ENCODE measurements around the gene PLCH2.

Gene PLCH2

DNA sequence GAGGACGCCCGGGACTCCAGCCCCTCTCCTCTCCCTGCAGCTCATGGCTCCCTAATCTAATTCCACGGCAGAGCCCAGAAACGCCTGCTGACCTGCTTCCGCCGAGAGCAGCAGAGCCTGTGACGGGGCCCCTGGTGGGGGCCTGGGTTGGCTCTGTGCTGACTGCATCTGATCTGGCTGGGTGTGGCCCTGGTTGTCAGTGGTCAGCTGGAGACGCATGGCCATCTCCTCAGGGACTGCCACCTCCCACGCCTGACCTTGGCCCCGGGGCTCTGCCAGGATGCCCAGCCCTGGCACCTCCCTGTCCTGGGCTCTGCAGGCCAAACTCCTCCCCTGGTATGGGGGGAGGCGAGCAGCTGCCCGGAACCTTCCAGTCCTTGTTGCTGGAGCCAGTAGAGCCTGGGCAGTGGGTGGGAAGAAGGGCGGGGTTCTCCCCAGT, 1.1 kb upstream of the PLCH2 start:
- DNase-seq (ENCODE audit: low spot score) = no peak
- in situ Hi-C loops (cut with MboI; ENCODE audit: low pct_unique_long_range_greater_than_20kb, low sequenced_read_pairs, unreplicated experiment) = no loop called here

DNA sequence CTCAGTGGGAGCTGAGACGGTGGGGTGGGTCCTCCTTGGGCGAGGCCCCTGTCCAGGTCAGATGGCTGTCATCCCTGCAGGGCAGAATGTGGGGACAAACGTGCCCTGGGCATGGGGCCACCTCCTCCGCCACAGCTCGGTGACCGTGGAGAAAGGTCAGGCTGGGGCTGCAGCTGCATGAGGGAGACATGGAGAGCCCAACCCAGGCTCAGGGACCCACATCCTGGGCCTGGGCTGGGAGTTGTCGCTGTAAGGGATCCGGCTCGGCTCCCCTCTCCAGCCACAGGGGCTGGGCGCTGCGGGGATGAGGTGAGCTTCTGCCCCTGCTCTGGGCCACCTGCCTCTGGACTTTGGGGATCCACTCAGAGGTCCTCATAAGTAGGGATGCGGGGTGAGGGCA, 518 bp upstream of the PLCH2 start:
- in situ Hi-C loops (cut with MboI; ENCODE audit: low pct_unique_long_range_greater_than_20kb, low sequenced_read_pairs, unreplicated experiment) = no loop called here
- no peak for DNase-seq (ENCODE audit: low spot score)
- TF ChIP-seq, protein P1, sequence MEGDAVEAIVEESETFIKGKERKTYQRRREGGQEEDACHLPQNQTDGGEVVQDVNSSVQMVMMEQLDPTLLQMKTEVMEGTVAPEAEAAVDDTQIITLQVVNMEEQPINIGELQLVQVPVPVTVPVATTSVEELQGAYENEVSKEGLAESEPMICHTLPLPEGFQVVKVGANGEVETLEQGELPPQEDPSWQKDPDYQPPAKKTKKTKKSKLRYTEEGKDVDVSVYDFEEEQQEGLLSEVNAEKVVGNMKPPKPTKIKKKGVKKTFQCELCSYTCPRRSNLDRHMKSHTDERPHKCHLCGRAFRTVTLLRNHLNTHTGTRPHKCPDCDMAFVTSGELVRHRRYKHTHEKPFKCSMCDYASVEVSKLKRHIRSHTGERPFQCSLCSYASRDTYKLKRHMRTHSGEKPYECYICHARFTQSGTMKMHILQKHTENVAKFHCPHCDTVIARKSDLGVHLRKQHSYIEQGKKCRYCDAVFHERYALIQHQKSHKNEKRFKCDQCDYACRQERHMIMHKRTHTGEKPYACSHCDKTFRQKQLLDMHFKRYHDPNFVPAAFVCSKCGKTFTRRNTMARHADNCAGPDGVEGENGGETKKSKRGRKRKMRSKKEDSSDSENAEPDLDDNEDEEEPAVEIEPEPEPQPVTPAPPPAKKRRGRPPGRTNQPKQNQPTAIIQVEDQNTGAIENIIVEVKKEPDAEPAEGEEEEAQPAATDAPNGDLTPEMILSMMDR (IDR thresholded peaks at IDR 0.05; ENCODE audit: extremely low read depth, insufficient read depth, missing control alignments) = no peak

More for the DNA sequence above, 1.1 kb upstream of the PLCH2 start:
- TF ChIP-seq, protein P1 (IDR thresholded peaks at IDR 0.05; ENCODE audit: extremely low read depth, insufficient read depth, missing control alignments) = no peak

DNA sequence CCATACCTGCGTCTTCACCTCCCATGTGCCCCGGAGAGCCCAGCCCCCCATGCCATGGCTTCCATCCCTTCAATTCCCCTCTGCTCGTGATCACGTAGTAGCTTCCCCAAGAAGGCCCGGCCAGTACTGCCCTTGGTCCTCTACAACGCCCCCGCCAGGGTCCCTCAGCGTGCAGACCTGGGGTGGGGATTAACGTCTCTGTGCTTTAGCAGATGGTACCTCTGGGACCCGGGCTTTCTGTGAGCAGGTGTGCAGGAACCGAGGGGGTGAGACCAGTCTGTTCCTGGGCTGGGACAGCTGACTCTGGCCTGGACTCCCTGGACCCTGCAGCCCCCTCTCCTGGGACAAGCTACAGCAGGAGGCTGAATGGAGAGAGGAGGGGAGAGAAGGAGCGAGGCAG, 1.2 kb downstream of the PLCH2 start:
- no peak for DNase-seq (ENCODE audit: low spot score)
- in situ Hi-C loops (cut with MboI; ENCODE audit: low pct_unique_long_range_greater_than_20kb, low sequenced_read_pairs, unreplicated experiment) = no loop called here
- TF ChIP-seq, protein P1 (IDR thresholded peaks at IDR 0.05; ENCODE audit: extremely low read depth, insufficient read depth, missing control alignments) = no peak

DNA sequence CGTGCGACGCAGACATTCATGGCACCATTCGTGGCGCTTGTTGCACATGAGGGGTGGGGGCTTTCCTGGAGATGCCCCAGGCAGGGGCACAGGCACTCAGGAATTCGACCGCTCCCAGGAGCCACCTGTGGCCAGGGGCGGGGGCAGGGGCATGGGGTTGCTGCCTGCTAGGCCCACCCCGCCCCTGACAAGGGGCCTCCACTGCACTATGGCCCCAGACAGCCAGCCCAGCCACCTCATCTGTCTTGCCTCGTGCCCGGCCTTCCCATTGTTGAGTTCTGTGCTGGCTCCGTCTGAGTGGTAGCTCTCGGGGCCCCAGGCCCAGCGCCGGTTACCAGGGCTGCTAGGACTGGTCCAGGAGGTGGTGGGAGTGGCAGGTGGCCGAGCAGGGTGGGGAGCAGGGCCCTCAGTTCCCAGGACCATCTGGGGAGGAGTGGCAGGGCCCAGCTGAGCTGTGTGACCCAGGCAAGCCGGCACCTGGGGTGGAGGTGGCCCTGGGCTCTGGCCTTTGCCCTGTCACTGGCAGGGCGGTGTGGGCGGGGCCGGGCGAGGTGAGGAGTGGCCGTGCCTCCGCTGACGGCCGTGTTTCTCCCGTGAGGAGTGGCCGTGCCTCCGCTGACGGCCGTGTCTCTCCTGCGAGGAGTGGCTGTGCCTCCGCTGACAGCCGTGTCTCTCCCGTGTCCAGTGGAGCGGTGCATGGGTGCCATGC, 1.9 kb downstream of the PLCH2 start:
- in situ Hi-C loops (cut with MboI; ENCODE audit: low pct_unique_long_range_greater_than_20kb, low sequenced_read_pairs, unreplicated experiment) = no loop called here
- TF ChIP-seq, protein P1 (IDR thresholded peaks at IDR 0.05; ENCODE audit: extremely low read depth, insufficient read depth, missing control alignments) = no peak
- DNase-seq (ENCODE audit: low spot score) = no peak

DNA sequence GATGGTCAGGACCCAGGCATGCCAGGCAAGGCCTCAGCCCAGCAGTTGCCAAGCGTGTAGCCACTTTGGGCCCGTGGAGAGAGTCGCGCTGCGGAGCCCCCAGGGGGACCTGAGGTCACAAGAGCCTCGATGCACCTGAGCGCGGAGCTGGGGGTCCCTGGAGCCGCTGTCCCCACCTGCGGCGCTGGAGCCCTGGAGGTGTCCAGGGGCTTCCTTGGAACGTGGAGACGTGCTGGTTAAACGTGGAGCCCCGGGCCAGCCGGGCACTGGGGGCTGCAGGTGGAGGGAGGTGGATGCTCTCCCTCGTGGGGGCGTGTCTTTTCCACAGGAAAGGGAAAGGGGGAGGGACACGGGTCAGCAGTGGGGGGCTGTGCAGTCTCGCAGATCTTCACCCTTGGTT, 3.1 kb downstream of the PLCH2 start:
- TF ChIP-seq, protein P1 (IDR thresholded peaks at IDR 0.05; ENCODE audit: extremely low read depth, insufficient read depth, missing control alignments) = no peak
- in situ Hi-C loops (cut with MboI; ENCODE audit: low pct_unique_long_range_greater_than_20kb, low sequenced_read_pairs, unreplicated experiment) = no loop called here
- DNase-seq (ENCODE audit: low spot score) = no peak

DNA sequence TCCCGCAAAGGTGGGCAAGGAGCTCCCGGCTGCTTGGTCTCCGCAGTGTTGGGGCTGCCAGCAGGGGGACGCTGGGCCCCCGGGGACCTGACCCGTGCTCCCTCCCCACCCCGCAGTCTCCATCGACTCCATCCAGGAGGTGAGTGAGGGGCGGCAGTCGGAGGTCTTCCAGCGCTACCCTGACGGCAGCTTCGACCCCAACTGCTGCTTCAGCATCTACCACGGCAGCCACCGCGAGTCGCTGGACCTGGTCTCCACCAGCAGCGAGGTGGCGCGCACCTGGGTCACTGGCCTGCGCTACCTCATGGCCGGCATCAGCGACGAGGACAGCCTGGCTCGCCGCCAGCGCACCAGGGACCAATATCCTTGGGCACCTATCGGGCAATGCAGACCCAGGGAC, 3.5 kb downstream of the PLCH2 start:
- TF ChIP-seq, protein P1 (IDR thresholded peaks at IDR 0.05; ENCODE audit: extremely low read depth, insufficient read depth, missing control alignments) = no peak
- DNase-seq (ENCODE audit: low spot score) = no peak
- in situ Hi-C loops (cut with MboI; ENCODE audit: low pct_unique_long_range_greater_than_20kb, low sequenced_read_pairs, unreplicated experiment) = no loop called here

Data from GM13977 (cell line).